ENCODE measurements around the gene ZNF785. TPM values are rescaled to one million over a fixed set of nuclear protein-coding genes. Genes with fewer than 3 reads are reported as not detected.
A peak's percentile ranks its signal among the peaks of the same experiment; 100 is the strongest.

ZNF785 gene
- total RNA-seq, 4 donors from 2014 or later: 0.70 to 3.2 (median 1.0) TPM

- no peaks in the 10 kb centered on the region for H3K9me3 ChIP-seq
- H3K36me3 ChIP-seq: no peaks in the 10 kb centered on the region
- in situ Hi-C loops (cut with MboI; ENCODE audit: low sequenced_read_pairs in 4 of 4): loop anchor here in 2 of 4 donors (10.0 kb wide), 1 partner anchor 185 kb away; the partner anchor contains the start of gene DCTPP1 (in 2 of the 2)
- no peak for TF ChIP-seq POLR2A (IDR thresholded peaks at IDR 0.05)
- no peak for TF ChIP-seq CTCF (IDR thresholded peaks at IDR 0.05 in 4 of 5, conservative IDR thresholded peaks at IDR 0.05 in 1 of 5)
- no peak overlapping the region for H3K27ac ChIP-seq
- no peaks in the 10 kb centered on the region for H3K4me1 ChIP-seq
- H3K27me3 ChIP-seq: no peaks in the 10 kb centered on the region
- ATAC-seq (no peak), DNase-seq (no peak)
- intact Hi-C loops (cut with DNase I; ENCODE audit: low total_unique reads): no loop called here
- H3K4me3 ChIP-seq: no peak overlapping the region
Measured at GRCh38 chr16:30620169-30620568, 34.7 kb upstream of the ZNF785 start.

GRCh38 chr16:30619638-30620037 is 34.1 kb upstream of the ZNF785 start:
- H3K4me3 ChIP-seq: no peak overlapping the region
- ATAC-seq (peak in 1 of 2 donors; percentile 77), DNase-seq (no peak)
- no peaks in the 10 kb centered on the region for H3K4me1 ChIP-seq
- no peaks in the 10 kb centered on the region for H3K27me3 ChIP-seq
- no peaks in the 10 kb centered on the region for H3K36me3 ChIP-seq
- H3K9me3 ChIP-seq: no peaks in the 10 kb centered on the region
- in situ Hi-C loops (cut with MboI; ENCODE audit: low sequenced_read_pairs in 4 of 4) (loop anchor here in 2 of 4 donors (10.0 kb wide), 1 partner anchor 185 kb away; the partner anchor contains the start of gene DCTPP1 (in 2 of the 2)), intact Hi-C loops (cut with DNase I; ENCODE audit: low total_unique reads) (no loop called here)
- H3K27ac ChIP-seq: peak overlapping the region in 2 of 4 donors; percentile 37 to 59
- TF ChIP-seq POLR2A (IDR thresholded peaks at IDR 0.05) (no peak), CTCF (IDR thresholded peaks at IDR 0.05 in 4 of 5, conservative IDR thresholded peaks at IDR 0.05 in 1 of 5) (no peak)

- Histone ChIP-seq H3K36me3 (no peaks in the 10 kb centered on the region), H3K4me3 (no peak overlapping the region), H3K9me3 (no peaks in the 10 kb centered on the region), H3K27ac (peak overlapping the region in 2 of 4 donors; percentile 37 to 59), H3K27me3 (no peaks in the 10 kb centered on the region), H3K4me1 (no peaks in the 10 kb centered on the region)
- no peak for TF ChIP-seq POLR2A (IDR thresholded peaks at IDR 0.05)
- TF ChIP-seq CTCF (IDR thresholded peaks at IDR 0.05 in 4 of 5, conservative IDR thresholded peaks at IDR 0.05 in 1 of 5): no peak
- ATAC-seq (peak in 1 of 2 donors; percentile 73), DNase-seq (peak in 1 of 2 donors; percentile 48)
- intact Hi-C loops (cut with DNase I; ENCODE audit: low total_unique reads): no loop called here
- in situ Hi-C loops (cut with MboI; ENCODE audit: low sequenced_read_pairs in 4 of 4): no loop called here
Measured at GRCh38 chr16:30619202-30619601, 33.7 kb upstream of the ZNF785 start.

- intact Hi-C loops (cut with DNase I; ENCODE audit: low total_unique reads) (no loop called here), in situ Hi-C loops (cut with MboI; ENCODE audit: low sequenced_read_pairs in 4 of 4) (no loop called here)
- Histone ChIP-seq H3K4me1 (no peaks in the 10 kb centered on the region), H3K4me3 (no peak overlapping the region), H3K9me3 (no peaks in the 10 kb centered on the region), H3K27me3 (no peaks in the 10 kb centered on the region), H3K36me3 (no peaks in the 10 kb centered on the region), H3K27ac (no peak overlapping the region)
- TF ChIP-seq CTCF (IDR thresholded peaks at IDR 0.05 in 4 of 5, conservative IDR thresholded peaks at IDR 0.05 in 1 of 5) (peak in 3 of 5 experiments; percentile 14 to 42 (median 32)), POLR2A (IDR thresholded peaks at IDR 0.05) (no peak)
- ATAC-seq (no peak), DNase-seq (peak in 1 of 2 donors; percentile 35)
Measured at GRCh38 chr16:30615358-30616091, 30.0 kb upstream of the ZNF785 start.
